ENCODE results near the gene KRTCAP2. TPM values are rescaled to one million over a fixed set of nuclear protein-coding genes. Genes with fewer than 3 reads are reported as not detected.
A peak's percentile ranks its signal among the peaks of the same experiment; 100 is the strongest.

The KRTCAP2 gene
- total RNA-seq, 4 donors from 2014 or later: 79.8 to 263 (median 162) TPM

DNA sequence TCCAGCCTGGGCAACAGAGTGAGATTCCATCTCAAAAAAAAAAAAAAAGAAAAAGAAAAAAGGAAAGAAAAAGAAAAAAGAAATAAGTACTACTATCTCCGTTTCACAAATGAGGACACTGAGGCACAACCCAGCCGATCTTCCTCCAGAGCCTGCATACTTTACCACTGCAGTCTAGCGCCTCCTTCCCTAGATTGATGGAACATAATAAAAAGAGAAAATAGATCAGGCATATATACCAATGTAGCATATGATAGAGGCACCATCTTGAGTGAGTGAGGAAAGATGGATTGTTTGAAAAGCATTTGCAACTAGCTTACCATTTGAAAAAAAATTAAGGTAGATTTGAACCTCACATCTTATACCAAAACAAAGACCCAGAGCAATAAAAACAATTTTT, 27.6 kb downstream of the KRTCAP2 start:
- no peak for DNase-seq
- H3K27ac ChIP-seq: no peak overlapping the region
- H3K4me1 ChIP-seq: no peaks in the 10 kb centered on the region
- 78 to 82% methylated on average over 3 of the region's 3 CpGs for WGBS, 2 donors
- H3K36me3 ChIP-seq: no peaks in the 10 kb centered on the region
- no peaks in the 10 kb centered on the region for H3K27me3 ChIP-seq
- TF ChIP-seq, protein P1, sequence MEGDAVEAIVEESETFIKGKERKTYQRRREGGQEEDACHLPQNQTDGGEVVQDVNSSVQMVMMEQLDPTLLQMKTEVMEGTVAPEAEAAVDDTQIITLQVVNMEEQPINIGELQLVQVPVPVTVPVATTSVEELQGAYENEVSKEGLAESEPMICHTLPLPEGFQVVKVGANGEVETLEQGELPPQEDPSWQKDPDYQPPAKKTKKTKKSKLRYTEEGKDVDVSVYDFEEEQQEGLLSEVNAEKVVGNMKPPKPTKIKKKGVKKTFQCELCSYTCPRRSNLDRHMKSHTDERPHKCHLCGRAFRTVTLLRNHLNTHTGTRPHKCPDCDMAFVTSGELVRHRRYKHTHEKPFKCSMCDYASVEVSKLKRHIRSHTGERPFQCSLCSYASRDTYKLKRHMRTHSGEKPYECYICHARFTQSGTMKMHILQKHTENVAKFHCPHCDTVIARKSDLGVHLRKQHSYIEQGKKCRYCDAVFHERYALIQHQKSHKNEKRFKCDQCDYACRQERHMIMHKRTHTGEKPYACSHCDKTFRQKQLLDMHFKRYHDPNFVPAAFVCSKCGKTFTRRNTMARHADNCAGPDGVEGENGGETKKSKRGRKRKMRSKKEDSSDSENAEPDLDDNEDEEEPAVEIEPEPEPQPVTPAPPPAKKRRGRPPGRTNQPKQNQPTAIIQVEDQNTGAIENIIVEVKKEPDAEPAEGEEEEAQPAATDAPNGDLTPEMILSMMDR (IDR thresholded peaks at IDR 0.05): no peak
- TF ChIP-seq POLR2A (IDR thresholded peaks at IDR 0.05): no peak
- no peaks in the 10 kb centered on the region for H3K9me3 ChIP-seq
- intact Hi-C loops (cut with DNase I): no loop called here
- no peak overlapping the region for H3K4me3 ChIP-seq (replicated peaks in 1 of 3)

GRCh38 chr1:155141749-155142148, 31.4 kb downstream of the KRTCAP2 start:
- H3K4me3 ChIP-seq (replicated peaks in 1 of 3): no peak overlapping the region
- H3K27me3 ChIP-seq: no peaks in the 10 kb centered on the region
- H3K4me1 ChIP-seq: peaks cover 13 to 19% of the 10 kb centered on the region in 2 donors
- DNase-seq: no peak
- no peaks in the 10 kb centered on the region for H3K9me3 ChIP-seq
- no peak overlapping the region for H3K27ac ChIP-seq
- H3K36me3 ChIP-seq: no peaks in the 10 kb centered on the region
- 87 to 88% methylated on average over 7 of the region's 7 CpGs for WGBS, 2 donors
- TF ChIP-seq, protein P1 (IDR thresholded peaks at IDR 0.05): no peak
- no peak for TF ChIP-seq POLR2A (IDR thresholded peaks at IDR 0.05)
- intact Hi-C loops (cut with DNase I): no loop called here

GRCh38 chr1:155140630-155140953, 32.5 kb downstream of the KRTCAP2 start:
- H3K9me3 ChIP-seq: no peaks in the 10 kb centered on the region
- H3K27ac ChIP-seq: no peak overlapping the region
- H3K4me3 ChIP-seq (replicated peaks in 1 of 3): peak overlapping the region; percentile 37 to 72 (median 62)
- H3K4me1 ChIP-seq: peaks cover 15 to 22% of the 10 kb centered on the region in 2 donors
- DNase-seq: no peak
- WGBS, 2 donors: 6 to 10% methylated on average over 9 to 11 of the region's 11 CpGs
- TF ChIP-seq, protein P1 (IDR thresholded peaks at IDR 0.05): no peak
- TF ChIP-seq POLR2A (IDR thresholded peaks at IDR 0.05): no peak
- H3K36me3 ChIP-seq: no peaks in the 10 kb centered on the region
- no peaks in the 10 kb centered on the region for H3K27me3 ChIP-seq
- intact Hi-C loops (cut with DNase I): no loop called here

GRCh38 chr1:155139895-155140629, 33.0 kb downstream of the KRTCAP2 start, which contains the start of gene DPM3:
Gene DPM3, minus strand, starts transcription at chr1:155140531. Its CDS starts 291 bp downstream, at chr1:155140240.
- intact Hi-C loops (cut with DNase I): no loop called here
- WGBS, 2 donors: 1 to 2% methylated on average over 33 to 38 of the region's 42 CpGs
- Histone ChIP-seq H3K9me3 (no peaks in the 10 kb centered on the region), H3K4me1 (peaks cover 17 to 24% of the 10 kb centered on the region in 2 donors), H3K36me3 (no peaks in the 10 kb centered on the region), H3K27ac (peak within 1 kb of the TSS; percentile 46 to 80 (median 64)), H3K4me3 (replicated peaks in 1 of 3) (peak within 1 kb of the TSS; percentile 37 to 72 (median 62)), H3K27me3 (no peaks in the 10 kb centered on the region)
- TF ChIP-seq, protein P1 (IDR thresholded peaks at IDR 0.05): peak in 1 of 6 experiments; percentile 7
- peak; percentile 54 to 76 for TF ChIP-seq POLR2A (IDR thresholded peaks at IDR 0.05)
- peak; percentile 87 to 91 for DNase-seq

Measured in thyroid gland (tissue), 4 donors.